Activated naive CD4-positive, alpha-beta T cell treated with anti-CD3 and anti-CD28 coated beads, Interleukin-2, amount 10 ng/mL, durations not matched to agents 7 days and 5 days (primary cell): ENCODE measurements around the gene TAMALIN.
A peak's percentile ranks its signal among the peaks of the same experiment; 100 is the strongest.

Experiments
- CTCF ChIA-PET: fragments of 350-600 bp; sonication (Branson Sonifier 250); formaldehyde crosslinking; loops from one replicate; lab custom pipeline; 2021; ENCODE audit warnings: antibody characterized with exemption; lab: Charles Lee
- DNase-seq: peaks from one replicate; pipeline ENCODE4 v3.0.0-alpha.2; 2020
- H3K27ac Mint-ChIP-seq: one replicate; pipeline ENCODE4 v1.8.0; 2021; ENCODE audit warnings: mild to moderate bottlenecking, moderate library complexity, mixed read lengths
- H3K27me3 Mint-ChIP-seq: one replicate; pipeline ENCODE4 v1.8.0; 2021; ENCODE audit warnings: mild to moderate bottlenecking, mixed read lengths
- H3K36me3 Mint-ChIP-seq: one replicate; pipeline ENCODE4 v1.8.0; 2021; ENCODE audit warnings: mixed read lengths
- H3K4me1 Mint-ChIP-seq: one replicate; pipeline ENCODE4 v1.8.0; 2021; ENCODE audit warnings: mixed read lengths
- H3K4me3 Mint-ChIP-seq: one replicate; pipeline ENCODE4 v1.8.0; 2021; ENCODE audit warnings: mild to moderate bottlenecking, moderate library complexity, mixed read lengths
- H3K9me3 Mint-ChIP-seq: one replicate; pipeline ENCODE4 v1.8.0; 2021; ENCODE audit warnings: mixed read lengths

TAMALIN gene

DNA sequence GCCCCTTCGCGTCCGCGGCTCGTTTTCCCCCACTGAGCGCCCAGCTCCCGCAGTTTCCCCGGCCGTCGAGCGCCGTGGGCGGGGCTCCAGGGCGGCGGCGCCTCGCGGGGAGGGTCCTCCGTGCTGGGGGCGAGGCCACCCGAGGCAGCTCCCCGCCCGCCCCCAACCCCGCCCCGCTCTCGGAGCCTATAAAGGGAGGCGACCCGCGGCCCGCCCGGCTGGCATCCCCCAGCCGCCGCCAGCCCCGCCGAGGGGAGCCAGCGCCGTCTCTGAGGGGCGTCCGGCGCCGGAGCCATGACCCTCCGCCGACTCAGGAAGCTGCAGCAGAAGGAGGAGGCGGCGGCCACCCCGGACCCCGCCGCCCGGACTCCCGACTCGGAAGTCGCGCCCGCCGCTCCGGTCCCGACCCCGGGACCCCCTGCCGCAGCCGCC lies at the start of gene TAMALIN:
Gene TAMALIN (plus strand): TSS at position 221 of the 432 bp plus-strand sequence. CDS start 74 bp downstream, at position 295.
- Mint-ChIP-seq H3K4me3 (peak within 1 kb of the TSS; percentile 80), H3K9me3 (no peaks in the 10 kb centered on the region), H3K36me3 (peaks cover 3% of the 10 kb centered on the region), H3K27me3 (peaks cover 68% of the 10 kb centered on the region), H3K27ac (peak within 1 kb of the TSS; percentile 79), H3K4me1 (peaks cover 26% of the 10 kb centered on the region)
- peak; percentile 86 for DNase-seq
- CTCF ChIA-PET, result interaction anchor here (1.2 to 11.6 kb wide), 3 partner anchors 13 to 87 kb away, joined by 3 to 196 read pairs (median 6); no protein-coding TSS in a partner anchor

DNA sequence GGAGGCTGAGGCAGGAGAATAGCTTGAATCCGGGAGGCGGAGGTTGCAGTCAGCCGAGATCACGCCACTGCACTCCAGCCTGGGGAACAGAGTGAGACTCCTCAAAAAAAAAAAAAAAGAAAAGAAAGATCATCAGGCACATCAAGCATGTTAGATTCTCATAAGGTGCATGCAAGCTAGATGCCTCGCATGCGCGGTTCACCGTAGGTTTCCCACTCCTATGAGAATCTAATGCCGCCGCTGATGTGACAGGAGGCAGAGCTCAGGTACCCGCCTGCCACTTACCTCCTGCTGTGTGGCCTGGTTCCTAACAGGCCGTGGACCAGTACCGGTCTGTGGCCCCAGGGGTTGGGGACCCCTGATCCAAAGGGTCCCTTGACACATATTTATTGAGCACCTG lies 48.2 kb upstream of the TAMALIN start:
- H3K36me3 Mint-ChIP-seq, result peaks cover 2% of the 10 kb centered on the region
- peaks cover 10% of the 10 kb centered on the region for H3K27me3 Mint-ChIP-seq
- CTCF ChIA-PET, result interaction anchor here (0.6 to 1.3 kb wide), 4 partner anchors 12 to 1000 kb away, joined by 3 read pairs; no protein-coding TSS in a partner anchor
- DNase-seq, result no peak
- no peak overlapping the region for H3K4me3 Mint-ChIP-seq
- peaks cover 22% of the 10 kb centered on the region for H3K4me1 Mint-ChIP-seq
- H3K27ac Mint-ChIP-seq, result no peak overlapping the region
- H3K9me3 Mint-ChIP-seq, result no peaks in the 10 kb centered on the region

DNA sequence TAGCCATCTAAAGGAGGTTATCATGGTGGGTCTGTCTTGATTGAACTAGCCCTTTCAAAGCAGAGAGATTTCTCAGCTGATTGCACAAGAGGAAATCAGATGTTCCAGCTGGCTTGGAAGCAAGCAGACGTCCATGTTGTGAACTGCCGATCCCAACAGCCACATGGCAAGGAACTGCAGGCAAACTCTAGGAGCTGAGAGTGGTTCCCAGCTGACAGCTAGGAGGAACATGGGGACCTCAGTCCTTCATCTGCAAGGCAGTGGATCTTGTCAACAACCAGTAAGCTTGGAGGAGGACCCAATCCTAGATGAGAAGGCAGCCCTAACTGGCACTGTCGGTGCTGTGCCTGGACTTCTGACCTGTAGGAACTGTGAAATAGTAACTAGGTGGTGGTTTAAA lies 47.5 kb upstream of the TAMALIN start:
- Mint-ChIP-seq H3K9me3 (no peaks in the 10 kb centered on the region), H3K4me3 (no peak overlapping the region), H3K4me1 (peaks cover 17% of the 10 kb centered on the region), H3K27ac (no peak overlapping the region), H3K36me3 (peaks cover 2% of the 10 kb centered on the region), H3K27me3 (peaks cover 4% of the 10 kb centered on the region)
- no peak for DNase-seq
- CTCF ChIA-PET, result interaction anchor here (1.0 to 1.1 kb wide), 3 partner anchors 12 to 22 kb away, joined by 3 read pairs; no protein-coding TSS in a partner anchor

DNA sequence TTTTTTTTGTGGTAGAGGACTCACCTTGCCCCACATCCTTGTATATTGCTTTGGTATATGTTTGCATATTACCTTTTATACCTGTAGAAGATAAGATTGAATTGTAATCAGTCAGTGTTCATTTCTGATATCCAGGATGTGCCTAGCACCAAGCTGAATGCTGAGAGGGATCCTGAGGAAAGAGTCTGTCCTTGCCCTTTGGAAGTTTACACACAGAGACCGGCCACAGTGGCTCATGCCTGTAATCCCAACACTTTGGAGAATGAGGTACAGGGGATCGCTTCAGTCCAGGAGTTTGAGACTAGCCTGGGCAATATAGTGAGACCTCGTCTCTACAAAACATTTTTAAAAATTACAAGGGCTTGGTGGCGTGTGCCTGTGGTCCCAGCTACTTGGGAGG lies 46.8 kb upstream of the TAMALIN start:
- no peak for DNase-seq
- Mint-ChIP-seq H3K9me3 (no peaks in the 10 kb centered on the region), H3K27me3 (peaks cover 4% of the 10 kb centered on the region), H3K4me1 (peaks cover 13% of the 10 kb centered on the region), H3K36me3 (peaks cover 2% of the 10 kb centered on the region), H3K4me3 (no peak overlapping the region), H3K27ac (no peak overlapping the region)
- CTCF ChIA-PET, result interaction anchor here (0.8 to 1.1 kb wide), 3 partner anchors 12 to 21 kb away, joined by 3 to 6 read pairs (median 3); no protein-coding TSS in a partner anchor

DNA sequence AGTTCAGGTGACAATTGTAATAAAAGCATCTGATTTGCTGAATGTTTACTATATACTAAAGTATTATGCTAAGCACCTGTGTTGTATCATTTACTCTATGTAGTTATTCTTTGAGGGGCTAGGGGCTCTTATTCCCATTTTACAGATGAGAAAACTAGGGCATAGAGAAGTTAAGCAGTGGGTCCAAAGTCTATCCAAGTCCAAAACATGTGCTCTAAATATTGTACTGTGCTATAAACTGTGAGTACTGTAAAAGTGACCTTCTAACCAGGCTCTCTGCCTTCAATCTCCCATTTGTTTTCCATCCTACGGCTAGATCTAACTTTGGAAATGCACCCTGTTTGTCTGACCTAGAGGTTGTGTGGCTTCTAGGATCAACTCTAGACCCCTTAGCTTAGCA lies 46.3 kb upstream of the TAMALIN start:
- H3K4me3 Mint-ChIP-seq, result no peak overlapping the region
- CTCF ChIA-PET, result interaction anchor here (0.8 to 2.4 kb wide), 2 partner anchors 10 to 20 kb away, joined by 6 to 12 read pairs; no protein-coding TSS in a partner anchor
- H3K4me1 Mint-ChIP-seq, result peaks cover 13% of the 10 kb centered on the region
- no peak overlapping the region for H3K27ac Mint-ChIP-seq
- no peak for DNase-seq
- peaks cover 2% of the 10 kb centered on the region for H3K36me3 Mint-ChIP-seq
- H3K27me3 Mint-ChIP-seq, result peaks cover 4% of the 10 kb centered on the region
- no peaks in the 10 kb centered on the region for H3K9me3 Mint-ChIP-seq

DNA sequence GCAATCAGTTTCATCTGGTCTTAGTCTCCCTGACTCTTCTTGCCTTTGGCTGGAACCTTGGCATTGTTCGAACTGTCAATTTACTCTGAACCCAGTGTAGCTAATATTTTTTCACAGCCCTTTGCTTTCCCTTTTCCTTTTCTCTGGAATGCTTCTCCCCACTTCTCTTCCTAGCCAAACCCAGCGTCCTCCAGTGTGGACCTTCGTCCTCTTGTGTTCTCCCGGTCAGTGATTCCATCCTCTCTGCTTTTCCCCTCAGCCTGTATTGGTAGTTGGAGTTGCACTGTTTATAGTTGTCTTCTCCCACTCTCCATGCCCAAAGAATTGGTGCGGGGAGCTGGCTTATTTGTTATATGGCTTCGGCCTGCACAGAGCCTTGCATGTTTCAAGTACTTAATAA lies 45.9 kb upstream of the TAMALIN start:
- Mint-ChIP-seq H3K4me3 (no peak overlapping the region), H3K36me3 (peaks cover 2% of the 10 kb centered on the region), H3K27ac (no peak overlapping the region)

DNA sequence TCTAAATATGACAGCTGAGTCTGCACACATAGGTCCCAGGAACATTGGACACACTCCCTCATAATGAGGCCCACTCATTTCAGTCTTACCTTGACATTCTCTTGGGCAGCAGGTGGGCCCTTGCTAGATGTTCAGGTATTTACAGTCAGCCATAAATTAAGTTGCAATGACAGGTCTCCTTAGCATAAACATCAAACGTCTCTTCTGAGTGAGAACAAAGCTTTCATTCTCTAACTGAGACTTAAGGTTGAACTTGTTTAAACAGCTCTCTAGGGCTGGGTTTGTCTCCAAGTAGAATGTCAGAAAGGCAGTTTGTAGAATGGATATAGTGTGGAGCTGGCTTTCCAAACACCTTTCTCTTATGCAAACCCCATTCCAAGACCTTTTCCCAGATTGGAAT lies 44.9 kb upstream of the TAMALIN start:
- no peak for DNase-seq
- Mint-ChIP-seq H3K27me3 (peaks cover 4% of the 10 kb centered on the region), H3K9me3 (no peaks in the 10 kb centered on the region), H3K4me1 (peaks cover 13% of the 10 kb centered on the region), H3K4me3 (no peak overlapping the region), H3K27ac (no peak overlapping the region), H3K36me3 (peaks cover 2% of the 10 kb centered on the region)
- CTCF ChIA-PET, result interaction anchor here (1.2 to 2.4 kb wide), 2 partner anchors 9 to 16 kb away, joined by 3 to 12 read pairs; no protein-coding TSS in a partner anchor

More for the DNA sequence above, 45.9 kb upstream of the TAMALIN start:
- CTCF ChIA-PET, result interaction anchor here (0.8 to 2.4 kb wide), 2 partner anchors 10 to 20 kb away, joined by 6 to 12 read pairs; no protein-coding TSS in a partner anchor
- no peak for DNase-seq
- no peaks in the 10 kb centered on the region for H3K9me3 Mint-ChIP-seq
- H3K27me3 Mint-ChIP-seq, result peaks cover 4% of the 10 kb centered on the region
- H3K4me1 Mint-ChIP-seq, result peaks cover 13% of the 10 kb centered on the region

DNA sequence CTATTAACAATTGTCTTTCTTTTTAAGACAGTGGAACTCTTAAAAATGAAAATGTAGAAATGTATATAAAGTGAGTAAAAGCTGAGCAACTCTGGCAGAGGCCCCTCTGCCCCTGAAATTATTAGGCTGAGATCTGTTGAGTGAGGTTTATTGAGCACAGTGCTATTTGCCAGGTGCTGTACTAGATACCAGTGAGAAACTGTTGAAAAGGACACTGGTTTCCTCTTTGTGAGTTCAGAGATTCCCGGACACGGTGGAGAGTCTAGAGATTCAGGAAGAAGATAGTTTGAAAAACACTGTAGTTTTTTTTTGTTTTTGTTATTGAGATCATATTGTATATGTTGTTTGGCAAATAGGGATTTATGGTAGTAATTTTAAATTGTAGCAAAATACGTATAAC lies 44.0 kb upstream of the TAMALIN start:
- no peak for DNase-seq
- Mint-ChIP-seq H3K36me3 (peaks cover 2% of the 10 kb centered on the region), H3K4me3 (no peak overlapping the region), H3K27me3 (peaks cover 4% of the 10 kb centered on the region), H3K4me1 (peaks cover 13% of the 10 kb centered on the region), H3K9me3 (no peaks in the 10 kb centered on the region), H3K27ac (no peak overlapping the region)
- CTCF ChIA-PET, result interaction anchor here (0.7 to 2.4 kb wide), 3 partner anchors 8 to 15 kb away, joined by 3 to 12 read pairs (median 4); no protein-coding TSS in a partner anchor

DNA sequence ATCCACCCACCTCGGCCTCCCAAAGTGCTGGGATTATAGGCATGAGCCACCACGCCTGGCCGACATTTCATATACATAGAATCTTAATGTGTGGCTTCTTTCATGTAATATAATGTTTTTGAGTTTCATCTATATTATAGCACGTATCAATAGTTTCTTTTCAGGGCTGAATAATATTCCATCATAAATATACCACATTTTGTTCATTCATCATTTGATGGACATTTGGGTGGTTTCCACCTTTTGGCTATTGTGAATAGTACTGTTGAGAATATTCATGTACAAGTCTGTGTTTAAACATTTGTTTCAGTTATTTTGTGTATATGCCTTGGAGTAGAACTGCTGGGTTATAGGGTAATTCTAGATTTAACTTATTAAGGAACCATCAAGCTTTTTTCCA lies 43.3 kb upstream of the TAMALIN start:
- H3K4me1 Mint-ChIP-seq, result peaks cover 13% of the 10 kb centered on the region
- no peaks in the 10 kb centered on the region for H3K9me3 Mint-ChIP-seq
- peaks cover 2% of the 10 kb centered on the region for H3K36me3 Mint-ChIP-seq
- peaks cover 4% of the 10 kb centered on the region for H3K27me3 Mint-ChIP-seq
- no peak overlapping the region for H3K27ac Mint-ChIP-seq
- DNase-seq, result no peak
- H3K4me3 Mint-ChIP-seq, result no peak overlapping the region
- CTCF ChIA-PET, result no interaction called here

DNA sequence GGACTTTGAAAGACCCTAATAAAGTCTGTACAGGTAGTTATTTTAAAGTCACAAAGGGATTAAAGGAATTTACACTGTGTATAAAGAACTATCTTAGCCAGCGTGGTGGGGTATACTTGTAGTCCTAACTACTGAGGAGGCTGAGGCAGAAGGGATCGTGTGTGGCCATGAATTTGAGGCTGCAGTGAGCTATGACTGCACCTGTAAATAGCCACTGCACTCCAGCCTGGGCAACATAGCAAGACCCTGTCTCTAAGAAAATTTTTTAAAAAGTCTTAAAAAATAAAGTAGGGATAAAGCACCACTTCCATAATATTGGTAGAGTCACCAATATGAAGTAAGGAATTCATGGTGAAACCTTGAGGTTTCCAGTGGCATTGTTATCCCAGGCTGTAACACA lies 37.1 kb upstream of the TAMALIN start:
- Mint-ChIP-seq H3K4me3 (no peak overlapping the region), H3K36me3 (no peaks in the 10 kb centered on the region), H3K9me3 (no peaks in the 10 kb centered on the region), H3K27ac (no peak overlapping the region), H3K4me1 (peaks cover 49% of the 10 kb centered on the region), H3K27me3 (peaks cover 4% of the 10 kb centered on the region)
- CTCF ChIA-PET, result interaction anchor here (1.1 to 2.7 kb wide), 7 partner anchors 8 to 56 kb away, joined by 3 to 12 read pairs (median 9); no protein-coding TSS in a partner anchor
- no peak for DNase-seq

DNA sequence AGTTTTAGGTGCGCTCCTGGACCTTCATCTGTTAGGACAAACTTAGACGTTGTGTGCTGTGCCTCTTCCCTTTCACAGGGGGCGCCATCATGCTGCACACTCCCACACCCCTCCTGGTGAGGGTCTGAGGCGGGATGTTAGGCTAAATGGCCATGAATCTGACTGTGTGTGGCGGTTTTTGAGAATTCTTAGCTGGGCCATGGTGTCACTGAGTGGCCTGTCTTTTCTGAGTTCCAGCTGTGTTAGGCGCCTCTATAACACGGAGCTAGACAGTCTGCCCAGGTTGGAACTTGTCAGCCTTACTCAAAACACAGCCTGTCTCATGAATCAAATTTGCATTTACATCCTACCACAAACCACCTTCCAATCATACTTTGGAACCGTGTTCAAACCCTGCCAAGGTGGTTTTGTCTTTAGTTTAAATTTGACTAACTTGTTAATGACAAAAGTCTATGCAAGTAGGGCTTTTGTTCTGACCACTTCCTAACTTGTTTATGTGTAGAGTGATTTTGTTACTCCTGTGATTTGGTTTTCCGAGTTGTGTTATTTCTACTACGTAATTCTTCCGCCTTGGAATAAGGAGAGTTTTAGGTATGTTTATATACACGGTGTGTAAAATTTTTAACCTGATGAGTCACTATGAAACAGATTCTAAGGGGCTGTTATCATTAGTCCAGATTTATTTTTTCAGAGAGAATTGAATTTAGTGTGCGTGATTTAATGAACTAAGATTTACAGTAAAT lies 35.7 kb upstream of the TAMALIN start:
- H3K4me3 Mint-ChIP-seq, result peak overlapping the region; percentile 25
- H3K27ac Mint-ChIP-seq, result peak overlapping the region; percentile 84
- peak; percentile 43 for DNase-seq
- peaks cover 8% of the 10 kb centered on the region for H3K36me3 Mint-ChIP-seq
- peaks cover 62% of the 10 kb centered on the region for H3K4me1 Mint-ChIP-seq
- no peaks in the 10 kb centered on the region for H3K9me3 Mint-ChIP-seq
- CTCF ChIA-PET, result interaction anchor here (0.7 to 3.2 kb wide), 14 partner anchors 9 to 54 kb away, joined by 3 to 12 read pairs (median 4); no protein-coding TSS in a partner anchor
- peaks cover 3% of the 10 kb centered on the region for H3K27me3 Mint-ChIP-seq

DNA sequence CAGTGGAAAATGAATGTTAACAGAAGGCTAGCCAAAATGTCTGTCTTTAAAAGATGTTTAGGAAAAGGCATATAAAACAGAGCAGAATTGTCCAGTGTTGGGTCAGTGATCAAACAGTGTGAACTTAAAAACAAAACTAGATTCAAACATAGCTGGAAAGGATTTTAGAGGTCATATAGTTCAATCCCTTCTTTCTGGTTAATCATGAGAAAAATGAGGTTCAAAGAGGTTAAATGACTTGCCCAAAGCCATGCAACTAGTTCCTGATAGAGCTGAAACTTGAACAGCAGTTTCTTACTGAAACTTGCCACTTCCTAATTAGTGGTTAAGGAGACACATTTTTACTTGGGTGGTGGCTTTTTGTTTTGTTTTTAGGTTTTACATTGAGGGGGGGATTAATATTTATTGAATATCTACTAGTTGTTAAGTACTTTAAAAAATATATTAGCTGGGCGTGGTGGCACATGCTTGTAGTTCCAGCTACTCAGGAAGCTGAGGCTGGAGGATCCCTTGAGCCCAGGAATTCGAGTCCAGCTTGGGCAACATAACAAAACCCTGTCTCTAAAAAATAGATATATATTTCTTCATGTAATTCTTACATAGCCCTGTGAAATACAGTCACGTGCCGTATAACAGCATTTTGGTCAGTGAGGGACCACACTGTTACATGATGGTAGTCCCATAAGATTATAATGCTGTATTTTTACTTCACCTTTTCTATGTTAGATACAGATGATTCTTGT lies 34.9 kb upstream of the TAMALIN start:
- peaks cover 3% of the 10 kb centered on the region for H3K27me3 Mint-ChIP-seq
- H3K4me3 Mint-ChIP-seq, result no peak overlapping the region
- CTCF ChIA-PET, result interaction anchor here (0.9 to 3.2 kb wide), 7 partner anchors 9 to 52 kb away, joined by 3 to 12 read pairs (median 6); no protein-coding TSS in a partner anchor
- H3K27ac Mint-ChIP-seq, result peak overlapping the region; percentile 84
- peaks cover 15% of the 10 kb centered on the region for H3K36me3 Mint-ChIP-seq
- peaks cover 65% of the 10 kb centered on the region for H3K4me1 Mint-ChIP-seq
- no peaks in the 10 kb centered on the region for H3K9me3 Mint-ChIP-seq
- DNase-seq, result no peak

DNA sequence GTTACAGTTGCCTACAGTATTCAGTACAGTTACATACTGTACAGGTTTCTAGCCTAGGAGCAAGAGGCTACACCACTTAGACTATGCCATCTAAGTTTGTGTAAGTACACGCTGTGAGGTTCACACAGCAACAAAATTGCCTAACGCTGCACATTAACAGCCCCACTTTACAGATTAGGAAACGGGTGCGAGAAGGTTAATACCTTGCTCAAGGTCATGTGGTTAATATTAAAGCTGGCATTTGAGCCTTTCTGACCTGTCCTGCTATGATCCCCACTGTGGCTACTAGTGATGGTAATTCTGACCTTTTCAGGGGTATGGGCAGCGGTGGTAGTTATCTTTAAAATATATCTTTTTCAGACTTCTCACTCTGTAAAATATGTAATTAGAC lies 34.3 kb upstream of the TAMALIN start:
- no peak for DNase-seq
- Mint-ChIP-seq H3K9me3 (no peaks in the 10 kb centered on the region), H3K4me1 (peaks cover 66% of the 10 kb centered on the region), H3K27me3 (peaks cover 3% of the 10 kb centered on the region), H3K4me3 (no peak overlapping the region), H3K36me3 (peaks cover 17% of the 10 kb centered on the region), H3K27ac (peak overlapping the region; percentile 78)
- CTCF ChIA-PET, result interaction anchor here (1.0 to 3.2 kb wide), 4 partner anchors 8 to 49 kb away, joined by 3 to 12 read pairs (median 8); no protein-coding TSS in a partner anchor
